ENCODE data around the gene SQOR.

The SQOR gene

GRCh38 chr15:45667002-45667401, 32.2 kb downstream of the SQOR start:
- no peak for TF ChIP-seq SPI1 (IDR thresholded peaks at IDR 0.05; ENCODE audit: borderline replicate concordance, low read depth)
- TF ChIP-seq GABPA (IDR thresholded peaks at IDR 0.05; ENCODE audit: low read depth), result no peak
- Histone ChIP-seq H3K27ac (replicated peaks) (no peak overlapping the region), H3K27me3 (ENCODE audit: insufficient read depth, poor library complexity, severe bottlenecking) (no peaks in the 10 kb centered on the region), H3K4me3 (replicated peaks; ENCODE audit: insufficient read depth, low read length) (no peak overlapping the region)
- no peak for DNase-seq (ENCODE audit: low read depth in 1 of 2, low spot score in 1 of 2)

DNA sequence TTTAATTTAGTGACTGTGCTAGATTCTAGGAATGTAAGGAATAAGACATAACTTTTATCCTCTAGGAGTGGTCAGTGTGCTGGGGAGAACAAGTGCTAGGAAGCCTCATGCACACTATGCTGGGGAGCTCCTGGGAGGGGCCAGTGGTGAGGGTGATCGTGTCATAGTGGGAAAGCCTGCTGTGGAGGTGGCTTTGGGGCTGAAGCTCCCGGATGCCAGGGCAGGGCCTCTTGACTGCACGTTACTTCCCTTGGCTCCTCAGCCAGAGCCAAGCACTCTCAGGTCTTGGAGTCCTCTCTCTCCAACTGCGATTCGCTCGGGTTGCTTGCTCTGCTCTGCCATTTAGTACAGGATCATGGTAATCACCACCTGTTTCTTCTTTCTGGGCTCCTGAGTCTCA, 33.6 kb downstream of the SQOR start:
- no peak for TF ChIP-seq SPI1 (IDR thresholded peaks at IDR 0.05; ENCODE audit: borderline replicate concordance, low read depth)
- no peak for TF ChIP-seq GABPA (IDR thresholded peaks at IDR 0.05; ENCODE audit: low read depth)
- no peak for TF ChIP-seq CTCF (IDR thresholded peaks at IDR 0.05; ENCODE audit: insufficient read depth, low read length)
- TF ChIP-seq REST (IDR thresholded peaks at IDR 0.05; ENCODE audit: insufficient replicate concordance, low read depth), result no peak
- no peak for TF ChIP-seq POLR2AphosphoS5 (IDR thresholded peaks at IDR 0.05; ENCODE audit: low read depth)
- Histone ChIP-seq H3K27ac (replicated peaks) (no peak overlapping the region), H3K4me3 (replicated peaks; ENCODE audit: insufficient read depth, low read length) (no peak overlapping the region), H3K27me3 (ENCODE audit: insufficient read depth, poor library complexity, severe bottlenecking) (no peaks in the 10 kb centered on the region)
- DNase-seq (ENCODE audit: low read depth in 1 of 2, low spot score in 1 of 2), result no peak

DNA sequence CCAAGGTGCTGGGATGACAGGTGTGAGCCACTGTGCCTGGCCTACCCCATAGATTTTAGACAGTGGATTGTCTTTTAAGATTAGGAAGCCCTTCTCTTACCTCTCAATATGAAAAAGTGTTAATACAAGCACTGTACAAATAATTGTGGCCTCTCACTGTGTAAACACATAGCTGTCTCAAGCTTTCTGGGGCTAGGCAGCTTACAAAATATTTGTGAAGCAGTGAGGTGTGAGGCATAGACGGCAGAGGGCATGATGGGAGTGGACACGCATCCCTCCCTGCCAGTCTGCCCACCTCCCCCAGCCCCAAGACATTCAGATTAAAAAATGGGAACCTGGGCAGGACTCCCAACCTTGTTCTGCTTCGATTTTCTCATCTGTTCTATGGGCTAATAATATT, 34.6 kb downstream of the SQOR start:
- Histone ChIP-seq H3K27ac (replicated peaks) (no peak overlapping the region), H3K27me3 (ENCODE audit: insufficient read depth, poor library complexity, severe bottlenecking) (no peaks in the 10 kb centered on the region), H3K4me3 (replicated peaks; ENCODE audit: insufficient read depth, low read length) (no peak overlapping the region)
- DNase-seq (ENCODE audit: low read depth in 1 of 2, low spot score in 1 of 2), result no peak
- no peak for TF ChIP-seq GABPA (IDR thresholded peaks at IDR 0.05; ENCODE audit: low read depth)
- no peak for TF ChIP-seq SPI1 (IDR thresholded peaks at IDR 0.05; ENCODE audit: borderline replicate concordance, low read depth)
- TF ChIP-seq REST (IDR thresholded peaks at IDR 0.05; ENCODE audit: insufficient replicate concordance, low read depth), result no peak
- TF ChIP-seq CTCF (IDR thresholded peaks at IDR 0.05; ENCODE audit: insufficient read depth, low read length), result no peak

- no peak for TF ChIP-seq SPI1 (IDR thresholded peaks at IDR 0.05; ENCODE audit: borderline replicate concordance, low read depth)
- TF ChIP-seq REST (IDR thresholded peaks at IDR 0.05; ENCODE audit: insufficient replicate concordance, low read depth), result no peak
- no peak for TF ChIP-seq POLR2AphosphoS5 (IDR thresholded peaks at IDR 0.05; ENCODE audit: low read depth)
- no peak for TF ChIP-seq CTCF (IDR thresholded peaks at IDR 0.05; ENCODE audit: insufficient read depth, low read length)
- no peak for TF ChIP-seq GABPA (IDR thresholded peaks at IDR 0.05; ENCODE audit: low read depth)
- Histone ChIP-seq H3K27ac (replicated peaks) (no peak overlapping the region), H3K27me3 (ENCODE audit: insufficient read depth, poor library complexity, severe bottlenecking) (no peaks in the 10 kb centered on the region), H3K4me3 (replicated peaks; ENCODE audit: insufficient read depth, low read length) (no peak overlapping the region)
- DNase-seq (ENCODE audit: low read depth in 1 of 2, low spot score in 1 of 2), result no peak
These were observed 35.3 kb downstream of the SQOR start for GRCh38 chr15:45670091-45670490.
